BE2C (cell line): ENCODE results near the gene MRPL42.

Experiments used
- DNase-seq: peaks from one replicate; pipeline ENCODE4 v3.0.0-alpha.2; 2020
- H3K27me3 ChIP-seq: fragments of 250-450 bp; sonication (Bioruptor Pico); 2 replicates; pipeline ENCODE4 v1.5.1; 2020; ENCODE audit warnings: mild to moderate bottlenecking
- H3K36me3 ChIP-seq: fragments of 250-450 bp; sonication (Bioruptor Pico); 2 replicates; pipeline ENCODE4 v1.5.1; 2020; ENCODE audit warnings: mild to moderate bottlenecking
- H3K4me1 ChIP-seq: fragments of 250-450 bp; sonication (Bioruptor Pico); 2 replicates; pipeline ENCODE4 v1.5.1; 2020
- H3K4me3 ChIP-seq: 2 replicates; pipeline ENCODE4 v1.5.1; 2011; ENCODE audit warnings: low read depth, low read length
- H3K9me3 ChIP-seq: fragments of 250-450 bp; sonication (Bioruptor Pico); 2 replicates; pipeline ENCODE4 v1.5.1; 2020
- TF ChIP-seq, protein P1 (sequence below): IDR thresholded peaks from 2 replicates; pipeline ENCODE4 v1.5.1; 2012; ENCODE audit warnings: mild to moderate bottlenecking, low read depth, low read length

The MRPL42 gene

DNA sequence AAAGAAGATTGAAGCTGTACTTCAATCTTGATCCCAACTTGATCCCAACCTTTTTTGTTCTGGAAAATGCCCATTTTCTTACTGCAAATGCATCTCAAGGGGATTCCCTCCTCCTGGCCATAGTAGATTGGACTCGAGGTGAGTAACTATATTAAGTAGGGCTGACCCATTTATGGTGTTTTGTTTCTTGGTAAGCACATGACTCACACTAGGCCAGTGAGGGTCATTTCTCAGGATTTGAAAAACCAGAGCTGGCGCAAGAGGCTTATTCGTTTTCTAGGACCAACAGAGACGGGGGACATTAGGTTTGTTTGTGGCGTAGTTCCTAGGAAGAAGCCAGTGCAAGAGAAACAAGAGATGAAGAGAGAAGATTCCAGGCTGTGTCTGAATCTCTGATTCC is 51.4 kb downstream of the MRPL42 start:
- Histone ChIP-seq H3K4me1 (peaks cover 4% of the 10 kb centered on the region), H3K4me3 (no peak overlapping the region), H3K36me3 (no peaks in the 10 kb centered on the region), H3K9me3 (no peaks in the 10 kb centered on the region; the same call in 1 of the 2 replicates), H3K27me3 (no peaks in the 10 kb centered on the region)
- TF ChIP-seq, protein P1, sequence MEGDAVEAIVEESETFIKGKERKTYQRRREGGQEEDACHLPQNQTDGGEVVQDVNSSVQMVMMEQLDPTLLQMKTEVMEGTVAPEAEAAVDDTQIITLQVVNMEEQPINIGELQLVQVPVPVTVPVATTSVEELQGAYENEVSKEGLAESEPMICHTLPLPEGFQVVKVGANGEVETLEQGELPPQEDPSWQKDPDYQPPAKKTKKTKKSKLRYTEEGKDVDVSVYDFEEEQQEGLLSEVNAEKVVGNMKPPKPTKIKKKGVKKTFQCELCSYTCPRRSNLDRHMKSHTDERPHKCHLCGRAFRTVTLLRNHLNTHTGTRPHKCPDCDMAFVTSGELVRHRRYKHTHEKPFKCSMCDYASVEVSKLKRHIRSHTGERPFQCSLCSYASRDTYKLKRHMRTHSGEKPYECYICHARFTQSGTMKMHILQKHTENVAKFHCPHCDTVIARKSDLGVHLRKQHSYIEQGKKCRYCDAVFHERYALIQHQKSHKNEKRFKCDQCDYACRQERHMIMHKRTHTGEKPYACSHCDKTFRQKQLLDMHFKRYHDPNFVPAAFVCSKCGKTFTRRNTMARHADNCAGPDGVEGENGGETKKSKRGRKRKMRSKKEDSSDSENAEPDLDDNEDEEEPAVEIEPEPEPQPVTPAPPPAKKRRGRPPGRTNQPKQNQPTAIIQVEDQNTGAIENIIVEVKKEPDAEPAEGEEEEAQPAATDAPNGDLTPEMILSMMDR, result no peak
- DNase-seq, result no peak

DNA sequence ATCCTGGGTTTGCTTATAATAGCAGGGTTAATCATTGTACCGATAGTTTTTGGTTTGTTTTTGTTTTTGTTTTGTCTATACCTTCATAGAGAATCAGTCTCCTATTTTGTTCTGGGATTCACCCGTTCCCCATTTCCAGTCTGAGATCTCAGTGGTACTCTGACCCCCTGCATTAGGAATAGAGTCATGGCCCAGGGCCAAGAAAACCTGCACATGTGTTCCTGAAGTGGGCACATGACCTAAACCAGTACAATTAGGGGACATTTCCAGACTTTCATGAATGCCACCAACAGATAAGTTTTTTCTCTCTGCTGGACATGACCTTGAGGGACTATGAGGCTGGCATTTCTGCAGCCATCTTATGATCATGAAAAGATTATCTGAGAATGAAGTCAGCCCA is 52.5 kb downstream of the MRPL42 start:
- Histone ChIP-seq H3K27me3 (no peaks in the 10 kb centered on the region), H3K36me3 (no peaks in the 10 kb centered on the region), H3K4me3 (no peak overlapping the region), H3K9me3 (no peaks in the 10 kb centered on the region; the same call in 1 of the 2 replicates), H3K4me1 (peaks cover 4% of the 10 kb centered on the region)
- TF ChIP-seq, protein P1, result no peak
- peak; percentile 33 for DNase-seq

DNA sequence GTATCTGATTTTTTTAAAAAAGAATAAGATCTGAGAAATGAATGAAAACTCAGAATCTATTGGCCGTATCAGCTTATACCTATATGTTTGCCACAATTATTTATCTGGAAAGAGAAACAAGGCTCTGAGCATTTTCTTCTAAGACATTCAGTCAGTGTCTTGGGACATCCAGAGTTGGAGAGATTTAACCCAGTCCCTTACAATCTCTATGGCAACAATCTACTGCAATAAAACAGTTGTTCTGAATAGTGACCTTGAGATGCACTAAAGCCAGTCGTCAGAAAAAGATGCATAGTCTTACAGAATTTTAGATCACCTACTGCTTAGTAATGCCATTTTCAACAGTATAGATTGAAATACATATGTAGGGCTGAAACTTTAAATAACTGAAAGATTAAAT is 53.1 kb downstream of the MRPL42 start:
- TF ChIP-seq, protein P1, result no peak
- no peaks in the 10 kb centered on the region; the same call in 1 of the 2 replicates for H3K9me3 ChIP-seq
- H3K36me3 ChIP-seq, result no peaks in the 10 kb centered on the region
- DNase-seq, result no peak
- no peak overlapping the region for H3K4me3 ChIP-seq
- no peaks in the 10 kb centered on the region for H3K27me3 ChIP-seq
- peaks cover 4% of the 10 kb centered on the region for H3K4me1 ChIP-seq

DNA sequence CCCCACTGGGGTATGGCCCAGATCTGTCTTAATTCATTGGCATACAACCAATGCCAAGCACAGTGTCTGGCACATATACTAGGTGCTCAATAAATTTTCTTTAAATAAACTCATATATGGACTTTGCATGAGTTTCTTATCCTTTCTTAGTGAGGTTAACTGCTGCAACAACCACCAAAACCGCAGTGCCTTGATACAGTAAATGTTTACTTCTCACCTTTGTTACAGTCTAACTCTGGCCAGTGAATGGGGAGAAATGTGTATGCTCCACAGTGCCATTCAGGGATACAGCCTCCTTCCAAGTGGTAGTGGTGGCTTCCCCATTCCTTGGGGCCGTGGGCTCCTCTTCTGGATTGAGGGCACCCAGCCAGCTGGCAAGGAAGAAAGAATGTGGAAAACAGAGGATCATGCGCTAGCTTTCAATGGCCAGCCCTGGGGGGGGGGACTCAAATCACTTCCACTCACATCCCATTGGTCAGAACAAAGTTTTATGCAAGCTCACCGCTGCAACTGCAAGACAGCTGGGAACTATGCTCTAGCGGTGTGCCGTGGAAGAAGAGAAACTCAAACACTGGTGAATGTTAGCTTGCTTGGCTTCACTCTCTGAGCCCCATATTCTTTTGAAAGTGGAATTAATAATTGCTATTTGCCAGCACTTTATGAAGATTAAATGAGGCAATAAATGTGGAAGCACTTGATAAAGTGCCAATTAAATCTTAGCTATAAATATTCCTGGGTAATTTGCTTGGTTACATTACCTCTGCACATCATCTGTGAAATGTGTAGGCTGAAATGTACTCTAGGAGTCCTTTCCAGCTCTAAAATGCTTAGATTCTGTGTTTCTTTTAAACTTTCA is 54.1 kb downstream of the MRPL42 start:
- Histone ChIP-seq H3K9me3 (no peaks in the 10 kb centered on the region; the same call in 1 of the 2 replicates), H3K27me3 (no peaks in the 10 kb centered on the region), H3K4me3 (no peak overlapping the region), H3K36me3 (no peaks in the 10 kb centered on the region), H3K4me1 (peaks cover 4% of the 10 kb centered on the region)
- TF ChIP-seq, protein P1, result no peak
- DNase-seq, result no peak

DNA sequence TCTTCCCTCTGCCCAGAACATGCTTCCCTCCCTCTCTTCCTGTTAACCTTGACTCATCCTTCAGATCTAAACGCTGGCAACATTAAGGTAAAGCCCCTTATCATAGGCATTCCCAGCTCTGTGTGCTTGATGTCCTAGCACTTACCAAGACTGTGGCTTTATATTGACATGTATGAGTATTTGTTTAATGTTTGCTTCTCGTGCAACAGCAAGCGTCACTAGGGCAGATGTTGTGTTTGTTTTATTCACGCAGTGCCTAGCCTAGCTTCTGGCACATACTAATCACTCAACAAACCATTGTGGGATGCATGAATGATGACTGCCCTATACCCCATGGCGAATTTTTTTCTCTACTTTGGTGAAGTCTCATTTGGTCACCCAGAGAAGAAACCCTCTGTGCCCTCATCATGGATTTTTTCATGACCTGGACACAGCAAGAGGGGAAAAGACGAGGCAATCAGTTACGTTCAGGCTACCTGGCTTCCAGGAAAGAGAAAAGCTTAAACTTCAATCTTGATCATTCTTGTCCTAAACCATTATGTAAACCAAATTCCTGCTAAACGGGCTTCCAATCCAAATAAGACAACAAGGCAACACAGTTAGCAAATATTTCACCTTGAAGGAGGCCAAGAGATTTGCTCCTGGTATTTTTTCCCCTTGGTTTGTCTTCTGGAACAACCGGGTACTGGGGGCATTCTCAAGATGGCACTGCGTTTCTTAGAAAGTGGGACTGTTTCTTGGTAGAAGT is 57.2 kb downstream of the MRPL42 start:
- Histone ChIP-seq H3K27me3 (no peaks in the 10 kb centered on the region), H3K4me3 (no peak overlapping the region), H3K36me3 (no peaks in the 10 kb centered on the region), H3K4me1 (no peaks in the 10 kb centered on the region; the same call in 1 of the 2 replicates), H3K9me3 (no peaks in the 10 kb centered on the region; the same call in 1 of the 2 replicates)
- no peak for DNase-seq
- TF ChIP-seq, protein P1, result no peak
